Glutamatergic neuron (in vitro differentiated cells): ENCODE results near the gene PIP5K1B. TPM values are rescaled to one million over a fixed set of nuclear protein-coding genes. Genes with fewer than 3 reads are reported as not detected.

ENCODE experiments used
- DNase-seq: peaks from one replicate; pipeline ENCODE4 v3.0.0; 2022
- H3K27ac Mint-ChIP-seq: one replicate; pipeline ENCODE4 v1.8.0; 2020; ENCODE audit warnings: mild to moderate bottlenecking, mixed read lengths, inconsistent platforms; ENCODE audit not compliant: unreplicated experiment
- H3K27me3 Mint-ChIP-seq: one replicate; pipeline ENCODE4 v1.8.0; 2020; ENCODE audit warnings: mild to moderate bottlenecking, moderate library complexity, mixed read lengths, inconsistent platforms; ENCODE audit not compliant: unreplicated experiment
- H3K36me3 Mint-ChIP-seq: one replicate; pipeline ENCODE4 v1.8.0; 2020; ENCODE audit warnings: mild to moderate bottlenecking, mixed read lengths, inconsistent platforms; ENCODE audit not compliant: unreplicated experiment
- H3K4me1 Mint-ChIP-seq: one replicate; pipeline ENCODE4 v1.8.0; 2020; ENCODE audit warnings: mild to moderate bottlenecking, low read depth, mixed read lengths, inconsistent platforms; ENCODE audit not compliant: unreplicated experiment
- H3K4me3 Mint-ChIP-seq: one replicate; pipeline ENCODE4 v1.8.0; 2020; ENCODE audit warnings: mild to moderate bottlenecking, mixed read lengths, inconsistent platforms; ENCODE audit not compliant: unreplicated experiment
- H3K9me3 Mint-ChIP-seq: one replicate; pipeline ENCODE4 v1.8.0; 2020; ENCODE audit warnings: mild to moderate bottlenecking, moderate library complexity, mixed read lengths, inconsistent platforms; ENCODE audit not compliant: unreplicated experiment
- total RNA-seq: library from RNA; stranded (reverse); fragmentation: NEBNext Ultra II Directional; extraction: Animal tissue kit (Norgen Biotek cat#: 25700); gene quantifications from one replicate; pipeline ENCODE4 v1.2.1, GENCODE V29; 2021; ENCODE audit not compliant: unreplicated experiment
- TF ChIP-seq, protein P1 (sequence below): fragments of 200-600 bp; sonication (generic); IDR thresholded peaks from one replicate; pipeline ENCODE4 v1.5.0; 2021; ENCODE audit not compliant: partially characterized antibody, unreplicated experiment

PIP5K1B gene
- total RNA-seq, 1 donor from 2014 or later: 0.27 TPM

DNA sequence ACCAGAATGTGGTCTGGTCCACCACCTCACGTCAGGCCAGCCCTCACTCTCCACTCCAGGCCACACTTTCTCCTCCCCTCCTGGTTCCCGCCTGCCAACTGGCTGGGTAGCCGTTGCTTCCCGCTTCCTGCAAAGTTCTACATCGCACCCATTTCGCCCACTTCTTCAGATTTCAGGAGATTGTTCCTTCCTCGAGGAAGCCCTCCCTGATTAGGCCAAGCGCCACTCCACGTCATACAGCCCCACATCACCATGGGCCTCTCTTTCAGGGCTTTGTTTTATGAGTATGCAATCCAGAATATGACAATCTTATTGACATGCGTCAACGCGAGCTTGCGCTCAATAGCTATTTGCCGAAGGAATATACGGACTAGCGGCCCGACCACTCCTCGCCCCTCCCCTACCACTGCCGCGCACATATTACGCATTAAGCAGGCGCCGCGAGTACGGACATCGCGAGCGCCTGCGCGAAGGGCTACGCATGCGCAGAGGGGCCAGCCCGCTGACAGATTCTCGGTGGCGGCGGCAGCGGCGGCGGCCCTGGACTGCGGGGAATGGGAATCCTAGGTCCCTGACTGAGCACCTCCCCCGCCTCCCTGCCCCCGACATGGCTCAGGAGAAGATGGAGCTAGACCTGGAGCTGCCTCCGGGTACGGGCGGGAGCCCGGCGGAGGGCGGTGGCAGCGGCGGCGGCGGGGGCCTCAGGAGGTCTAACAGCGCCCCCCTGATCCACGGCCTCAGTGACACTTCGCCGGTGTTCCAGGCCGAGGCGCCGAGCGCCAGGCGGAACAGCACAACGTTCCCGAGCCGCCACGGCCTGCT, 74.7 kb downstream of the PIP5K1B start:
- DNase-seq: peak; percentile 98
- H3K36me3 Mint-ChIP-seq: no peaks in the 10 kb centered on the region
- no peaks in the 10 kb centered on the region for H3K27me3 Mint-ChIP-seq
- H3K9me3 Mint-ChIP-seq: no peaks in the 10 kb centered on the region
- TF ChIP-seq, protein P1, sequence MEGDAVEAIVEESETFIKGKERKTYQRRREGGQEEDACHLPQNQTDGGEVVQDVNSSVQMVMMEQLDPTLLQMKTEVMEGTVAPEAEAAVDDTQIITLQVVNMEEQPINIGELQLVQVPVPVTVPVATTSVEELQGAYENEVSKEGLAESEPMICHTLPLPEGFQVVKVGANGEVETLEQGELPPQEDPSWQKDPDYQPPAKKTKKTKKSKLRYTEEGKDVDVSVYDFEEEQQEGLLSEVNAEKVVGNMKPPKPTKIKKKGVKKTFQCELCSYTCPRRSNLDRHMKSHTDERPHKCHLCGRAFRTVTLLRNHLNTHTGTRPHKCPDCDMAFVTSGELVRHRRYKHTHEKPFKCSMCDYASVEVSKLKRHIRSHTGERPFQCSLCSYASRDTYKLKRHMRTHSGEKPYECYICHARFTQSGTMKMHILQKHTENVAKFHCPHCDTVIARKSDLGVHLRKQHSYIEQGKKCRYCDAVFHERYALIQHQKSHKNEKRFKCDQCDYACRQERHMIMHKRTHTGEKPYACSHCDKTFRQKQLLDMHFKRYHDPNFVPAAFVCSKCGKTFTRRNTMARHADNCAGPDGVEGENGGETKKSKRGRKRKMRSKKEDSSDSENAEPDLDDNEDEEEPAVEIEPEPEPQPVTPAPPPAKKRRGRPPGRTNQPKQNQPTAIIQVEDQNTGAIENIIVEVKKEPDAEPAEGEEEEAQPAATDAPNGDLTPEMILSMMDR: no peak
- peaks cover 4% of the 10 kb centered on the region for H3K4me1 Mint-ChIP-seq
- H3K27ac Mint-ChIP-seq: no peak overlapping the region
- H3K4me3 Mint-ChIP-seq: no peak overlapping the region

DNA sequence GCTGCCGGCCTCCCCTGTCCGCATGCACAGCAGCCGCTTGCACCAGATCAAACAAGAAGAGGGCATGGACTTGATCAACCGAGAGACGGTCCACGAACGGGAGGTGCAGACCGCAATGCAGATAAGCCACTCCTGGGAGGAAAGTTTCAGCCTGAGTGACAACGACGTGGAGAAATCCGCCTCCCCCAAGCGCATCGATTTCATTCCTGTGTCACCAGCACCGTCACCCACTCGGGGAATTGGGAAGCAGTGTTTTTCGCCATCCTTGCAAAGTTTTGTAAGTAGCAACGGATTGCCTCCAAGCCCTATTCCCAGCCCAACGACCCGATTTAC, 75.3 kb downstream of the PIP5K1B start:
- DNase-seq: no peak
- H3K27me3 Mint-ChIP-seq: no peaks in the 10 kb centered on the region
- H3K4me3 Mint-ChIP-seq: no peak overlapping the region
- no peak overlapping the region for H3K27ac Mint-ChIP-seq
- H3K4me1 Mint-ChIP-seq: peaks cover 4% of the 10 kb centered on the region
- TF ChIP-seq, protein P1: no peak
- no peaks in the 10 kb centered on the region for H3K36me3 Mint-ChIP-seq
- no peaks in the 10 kb centered on the region for H3K9me3 Mint-ChIP-seq

DNA sequence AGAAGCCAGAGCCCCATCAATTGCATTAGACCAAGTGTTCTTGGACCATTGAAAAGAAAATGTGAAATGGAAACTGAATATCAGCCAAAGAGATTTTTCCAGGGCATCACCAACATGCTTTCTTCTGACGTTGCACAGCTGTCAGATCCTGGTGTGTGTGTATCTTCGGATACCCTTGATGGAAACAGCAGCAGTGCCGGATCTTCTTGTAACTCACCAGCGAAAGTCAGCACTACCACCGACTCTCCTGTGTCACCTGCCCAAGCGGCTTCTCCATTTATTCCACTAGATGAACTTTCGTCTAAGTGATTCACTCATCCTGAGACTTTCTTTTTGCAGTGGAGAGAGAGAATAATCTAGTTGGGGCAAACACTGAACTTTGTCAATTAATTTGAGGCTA, 75.7 kb downstream of the PIP5K1B start:
- no peak for DNase-seq
- no peak overlapping the region for H3K27ac Mint-ChIP-seq
- H3K36me3 Mint-ChIP-seq: no peaks in the 10 kb centered on the region
- H3K9me3 Mint-ChIP-seq: no peaks in the 10 kb centered on the region
- no peaks in the 10 kb centered on the region for H3K27me3 Mint-ChIP-seq
- no peak overlapping the region for H3K4me3 Mint-ChIP-seq
- TF ChIP-seq, protein P1: no peak
- peaks cover 4% of the 10 kb centered on the region for H3K4me1 Mint-ChIP-seq

DNA sequence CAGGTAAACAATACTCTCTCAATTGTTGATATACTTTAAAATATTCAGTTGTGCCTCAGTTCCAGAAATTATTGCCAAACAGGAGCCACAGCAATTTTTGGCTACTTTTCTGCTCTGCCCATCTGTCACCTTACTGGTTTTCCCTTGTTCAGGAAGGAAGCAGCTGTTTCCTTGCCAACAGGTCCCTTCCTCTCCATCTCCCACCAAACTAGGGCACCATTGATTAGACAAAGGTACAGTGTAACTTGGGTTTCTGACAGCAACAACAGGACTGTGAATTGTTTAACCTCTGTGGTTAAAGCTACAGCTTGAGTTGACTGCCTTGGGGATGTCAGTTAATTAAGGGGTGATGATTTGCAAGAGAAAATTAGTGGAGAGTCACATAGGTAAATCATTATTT, 76.9 kb downstream of the PIP5K1B start:
- DNase-seq: no peak
- no peaks in the 10 kb centered on the region for H3K9me3 Mint-ChIP-seq
- TF ChIP-seq, protein P1: no peak
- peak overlapping the region; percentile 57 for H3K4me3 Mint-ChIP-seq
- no peaks in the 10 kb centered on the region for H3K27me3 Mint-ChIP-seq
- no peaks in the 10 kb centered on the region for H3K36me3 Mint-ChIP-seq
- peaks cover 4% of the 10 kb centered on the region for H3K4me1 Mint-ChIP-seq
- no peak overlapping the region for H3K27ac Mint-ChIP-seq

DNA sequence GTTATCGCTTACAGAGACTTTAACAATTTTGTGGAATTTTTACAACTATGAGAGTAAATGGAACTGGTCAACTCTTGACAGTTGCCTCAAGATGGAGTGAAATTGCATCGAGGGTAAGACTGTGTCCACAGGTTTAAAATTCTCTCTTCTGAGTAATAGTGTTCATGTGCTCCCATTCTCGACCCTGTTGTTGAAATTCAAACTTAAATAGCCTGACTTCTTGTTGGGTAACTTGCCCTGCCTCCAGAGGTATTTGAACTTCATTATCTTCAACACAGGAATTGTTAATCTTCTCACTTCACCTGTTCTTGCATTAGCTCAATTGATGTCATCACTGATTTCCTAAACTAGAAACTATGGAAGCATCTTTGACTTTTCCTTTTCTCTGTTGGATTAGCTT, 77.5 kb downstream of the PIP5K1B start:
- Mint-ChIP-seq H3K9me3 (no peaks in the 10 kb centered on the region), H3K4me1 (peaks cover 4% of the 10 kb centered on the region), H3K4me3 (no peak overlapping the region), H3K27ac (no peak overlapping the region), H3K36me3 (no peaks in the 10 kb centered on the region), H3K27me3 (no peaks in the 10 kb centered on the region)
- TF ChIP-seq, protein P1: no peak
- DNase-seq: no peak
